ENCODE measurements around the gene NOL9.

DNA sequence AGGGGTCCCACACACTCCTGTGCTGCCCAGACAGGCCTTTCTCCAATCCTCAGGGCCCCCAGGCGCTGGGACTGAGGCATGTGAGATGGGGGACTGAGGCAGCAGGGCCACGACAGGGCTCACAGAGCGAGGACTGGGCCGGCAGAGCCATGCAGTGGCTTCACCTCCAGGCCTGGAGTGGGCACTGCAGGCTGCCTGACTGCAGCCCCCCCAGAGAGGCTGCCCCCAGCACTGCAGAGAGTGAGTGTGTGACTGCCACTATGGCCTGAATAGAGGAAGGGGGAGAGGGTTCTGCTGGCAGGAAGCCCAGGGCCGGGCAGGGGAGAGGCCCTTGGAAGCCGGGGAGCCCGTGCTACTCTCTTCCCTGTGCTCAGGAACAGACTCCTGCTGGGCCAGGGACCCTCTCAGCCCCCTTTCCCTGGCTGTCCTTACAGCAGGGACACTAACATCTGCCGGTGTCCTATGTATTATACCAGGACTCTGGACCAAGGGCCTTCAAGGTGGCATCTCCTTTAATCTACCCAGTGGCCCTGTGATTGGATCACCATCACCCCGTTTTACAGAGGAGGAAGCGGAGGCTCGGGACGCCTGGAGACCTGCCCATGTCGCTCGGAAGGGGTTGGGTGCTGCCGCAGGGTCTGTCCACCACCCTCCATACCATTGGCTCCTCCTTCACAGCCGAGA, 42.6 kb downstream of the NOL9 start:
- TF ChIP-seq EP300 (IDR thresholded peaks at IDR 0.05) = no peak
- TF ChIP-seq POLR2A (IDR thresholded peaks at IDR 0.05) = no peak
- TF ChIP-seq, protein P1, sequence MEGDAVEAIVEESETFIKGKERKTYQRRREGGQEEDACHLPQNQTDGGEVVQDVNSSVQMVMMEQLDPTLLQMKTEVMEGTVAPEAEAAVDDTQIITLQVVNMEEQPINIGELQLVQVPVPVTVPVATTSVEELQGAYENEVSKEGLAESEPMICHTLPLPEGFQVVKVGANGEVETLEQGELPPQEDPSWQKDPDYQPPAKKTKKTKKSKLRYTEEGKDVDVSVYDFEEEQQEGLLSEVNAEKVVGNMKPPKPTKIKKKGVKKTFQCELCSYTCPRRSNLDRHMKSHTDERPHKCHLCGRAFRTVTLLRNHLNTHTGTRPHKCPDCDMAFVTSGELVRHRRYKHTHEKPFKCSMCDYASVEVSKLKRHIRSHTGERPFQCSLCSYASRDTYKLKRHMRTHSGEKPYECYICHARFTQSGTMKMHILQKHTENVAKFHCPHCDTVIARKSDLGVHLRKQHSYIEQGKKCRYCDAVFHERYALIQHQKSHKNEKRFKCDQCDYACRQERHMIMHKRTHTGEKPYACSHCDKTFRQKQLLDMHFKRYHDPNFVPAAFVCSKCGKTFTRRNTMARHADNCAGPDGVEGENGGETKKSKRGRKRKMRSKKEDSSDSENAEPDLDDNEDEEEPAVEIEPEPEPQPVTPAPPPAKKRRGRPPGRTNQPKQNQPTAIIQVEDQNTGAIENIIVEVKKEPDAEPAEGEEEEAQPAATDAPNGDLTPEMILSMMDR (IDR thresholded peaks at IDR 0.05) = no peak
- no peak for TF ChIP-seq POLR2AphosphoS5 (IDR thresholded peaks at IDR 0.05)
